AG09319 (cell line): Measurements from ENCODE around the gene SV2C.

Source experiments
- DNase-seq: peaks from one replicate; pipeline ENCODE4 v3.0.0-alpha.2; 2010; ENCODE audit warnings: low read depth; ENCODE audit errors: extremely low read depth
- TF ChIP-seq, protein P1 (sequence below): IDR thresholded peaks from 2 replicates; pipeline ENCODE4 v1.5.1; 2011; ENCODE audit warnings: low read depth, mild to moderate bottlenecking, inconsistent platforms, low read length, moderate library complexity

Gene SV2C

DNA sequence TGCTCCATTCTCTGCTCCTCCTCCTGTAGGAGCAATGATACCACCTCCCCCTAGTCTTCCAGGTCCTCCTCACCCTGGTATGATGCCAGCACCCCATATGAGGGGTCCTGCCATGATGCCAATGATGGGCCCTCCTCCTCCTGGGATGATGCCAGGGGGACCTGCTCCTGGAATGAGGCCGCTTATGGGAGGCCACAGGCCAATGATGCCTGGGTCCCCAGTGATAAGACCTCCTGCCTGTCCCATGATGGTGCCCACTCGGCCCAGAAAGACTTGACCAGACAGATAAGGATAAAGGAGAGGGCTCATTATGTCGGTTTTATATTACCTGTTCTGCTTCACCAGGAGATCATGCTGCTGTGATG is 293.7 kb downstream of the SV2C start:
- TF ChIP-seq, protein P1, sequence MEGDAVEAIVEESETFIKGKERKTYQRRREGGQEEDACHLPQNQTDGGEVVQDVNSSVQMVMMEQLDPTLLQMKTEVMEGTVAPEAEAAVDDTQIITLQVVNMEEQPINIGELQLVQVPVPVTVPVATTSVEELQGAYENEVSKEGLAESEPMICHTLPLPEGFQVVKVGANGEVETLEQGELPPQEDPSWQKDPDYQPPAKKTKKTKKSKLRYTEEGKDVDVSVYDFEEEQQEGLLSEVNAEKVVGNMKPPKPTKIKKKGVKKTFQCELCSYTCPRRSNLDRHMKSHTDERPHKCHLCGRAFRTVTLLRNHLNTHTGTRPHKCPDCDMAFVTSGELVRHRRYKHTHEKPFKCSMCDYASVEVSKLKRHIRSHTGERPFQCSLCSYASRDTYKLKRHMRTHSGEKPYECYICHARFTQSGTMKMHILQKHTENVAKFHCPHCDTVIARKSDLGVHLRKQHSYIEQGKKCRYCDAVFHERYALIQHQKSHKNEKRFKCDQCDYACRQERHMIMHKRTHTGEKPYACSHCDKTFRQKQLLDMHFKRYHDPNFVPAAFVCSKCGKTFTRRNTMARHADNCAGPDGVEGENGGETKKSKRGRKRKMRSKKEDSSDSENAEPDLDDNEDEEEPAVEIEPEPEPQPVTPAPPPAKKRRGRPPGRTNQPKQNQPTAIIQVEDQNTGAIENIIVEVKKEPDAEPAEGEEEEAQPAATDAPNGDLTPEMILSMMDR, result no peak
- no peak for DNase-seq

DNA sequence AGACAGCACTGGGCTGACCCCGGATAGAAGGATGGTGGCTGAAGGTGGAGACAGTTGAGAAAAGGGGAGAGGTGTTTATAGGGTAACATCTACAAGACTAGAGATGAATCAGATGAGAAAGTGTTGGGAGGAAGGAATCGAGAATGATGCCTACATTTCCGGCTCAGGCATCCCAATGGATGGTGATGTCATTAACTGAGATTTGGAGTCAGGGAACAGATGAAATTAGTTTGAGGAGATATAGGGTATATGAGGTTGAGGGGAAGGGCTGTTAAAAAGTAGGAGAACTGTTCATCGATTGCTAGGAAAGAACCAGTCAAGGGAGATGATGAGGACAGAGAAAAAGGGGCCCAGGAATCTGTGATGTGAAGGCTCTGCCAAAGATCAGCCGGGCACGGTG is 295.2 kb downstream of the SV2C start:
- no peak for DNase-seq
- TF ChIP-seq, protein P1, result no peak

DNA sequence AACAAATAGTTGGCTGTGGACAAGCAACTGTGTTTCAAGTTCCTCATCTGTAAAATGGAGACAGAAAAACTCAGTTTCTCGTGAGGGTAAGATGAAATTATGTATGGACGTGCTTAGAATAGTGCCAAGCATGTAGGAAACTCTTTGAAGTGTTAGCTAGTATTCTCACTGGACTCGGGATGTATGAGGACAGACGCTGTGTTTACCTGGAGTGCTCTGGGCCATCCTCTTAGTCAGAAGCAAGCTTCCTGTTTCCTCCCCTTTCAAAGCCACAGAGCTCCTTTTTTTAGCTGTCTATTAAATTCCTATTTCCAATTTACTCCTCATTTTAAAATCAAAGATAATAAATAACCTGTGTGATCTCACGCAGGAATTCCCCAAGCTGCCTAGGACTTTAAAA is 296.1 kb downstream of the SV2C start:
- TF ChIP-seq, protein P1, result no peak
- no peak for DNase-seq

DNA sequence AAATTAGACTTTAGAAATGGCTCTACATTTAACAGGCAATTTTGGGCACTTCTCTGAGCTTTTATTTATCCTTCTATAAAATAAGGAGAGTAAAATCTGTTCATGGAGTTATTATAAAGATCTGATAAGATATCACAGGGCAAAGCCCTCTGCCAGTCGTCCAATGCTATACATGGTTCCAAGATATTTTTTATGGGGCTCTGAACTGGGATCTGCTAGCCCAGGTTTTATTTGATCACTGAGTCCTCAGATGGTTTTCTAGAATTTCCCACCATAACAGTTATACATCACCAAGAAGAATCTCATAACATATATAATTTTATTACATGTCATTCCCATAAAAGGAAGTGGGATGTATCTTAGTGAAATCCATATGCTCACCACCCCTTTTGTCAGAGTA is 296.7 kb downstream of the SV2C start:
- TF ChIP-seq, protein P1, result no peak
- no peak for DNase-seq

DNA sequence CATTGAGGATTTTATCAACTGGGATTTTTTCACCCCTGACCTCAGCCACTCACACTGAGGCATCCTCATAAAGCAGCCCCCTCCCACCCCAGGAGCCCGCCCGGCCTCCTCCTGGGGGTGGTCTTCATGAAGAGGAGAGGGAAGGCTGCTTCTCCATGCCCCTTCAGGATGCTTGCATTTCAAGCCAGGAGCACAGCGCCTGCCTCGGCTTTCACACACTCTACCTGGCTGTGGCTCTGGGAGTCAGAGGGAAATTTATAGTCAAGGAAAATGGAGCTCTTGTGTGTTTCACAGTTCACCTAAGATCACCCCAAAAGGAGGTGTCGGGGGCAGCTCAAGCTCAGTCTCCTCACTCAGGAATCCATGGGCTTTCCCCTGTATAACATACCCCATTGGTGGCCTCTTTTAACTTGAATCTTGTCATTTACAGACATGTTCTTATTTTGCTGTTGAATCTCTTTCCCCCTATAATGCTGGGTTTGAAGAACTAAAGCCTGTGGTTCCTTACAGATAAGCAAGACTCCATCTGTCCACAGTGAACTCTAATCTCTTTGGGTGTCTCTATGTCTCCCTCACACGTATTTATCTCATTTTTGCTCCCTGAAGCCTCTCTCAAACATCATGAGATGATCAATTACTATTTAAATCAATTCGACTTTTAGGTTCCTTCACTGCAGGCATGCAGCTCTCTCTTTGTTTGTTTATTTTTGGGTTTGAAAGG is 297.3 kb downstream of the SV2C start:
- DNase-seq, result no peak
- TF ChIP-seq, protein P1, result no peak

DNA sequence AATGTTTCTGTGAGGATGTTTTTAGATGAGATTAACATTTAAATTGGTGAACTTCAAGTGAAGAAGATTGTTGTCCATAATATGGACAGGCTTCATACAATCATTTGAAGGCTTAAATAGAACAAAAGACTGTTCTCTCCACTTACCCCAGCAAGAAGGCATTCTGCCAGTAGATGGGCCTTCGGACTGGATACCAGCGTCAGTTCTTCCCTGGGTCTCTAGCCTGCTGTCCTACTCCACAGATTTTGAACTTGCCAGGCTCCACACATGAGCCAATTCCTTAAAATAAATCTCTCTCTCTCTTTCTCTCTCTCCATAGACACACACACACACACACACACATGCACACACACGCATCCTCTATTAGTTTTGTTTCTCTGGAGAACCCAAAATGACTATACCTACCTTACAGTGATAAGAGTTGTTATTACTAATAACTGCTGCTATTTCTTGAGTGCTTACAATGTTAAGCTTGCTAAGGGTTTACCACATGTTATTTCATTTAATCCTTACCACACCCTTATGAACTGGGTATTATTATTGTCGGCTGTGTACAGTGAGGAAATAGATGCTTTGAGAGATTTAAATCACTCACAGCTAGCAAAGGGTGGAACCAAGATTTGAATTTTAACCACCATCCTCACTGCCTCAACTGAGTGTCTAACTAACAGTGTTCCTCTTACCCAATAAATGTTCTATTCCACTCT is 300.1 kb downstream of the SV2C start:
- TF ChIP-seq, protein P1, result no peak
- no peak for DNase-seq

DNA sequence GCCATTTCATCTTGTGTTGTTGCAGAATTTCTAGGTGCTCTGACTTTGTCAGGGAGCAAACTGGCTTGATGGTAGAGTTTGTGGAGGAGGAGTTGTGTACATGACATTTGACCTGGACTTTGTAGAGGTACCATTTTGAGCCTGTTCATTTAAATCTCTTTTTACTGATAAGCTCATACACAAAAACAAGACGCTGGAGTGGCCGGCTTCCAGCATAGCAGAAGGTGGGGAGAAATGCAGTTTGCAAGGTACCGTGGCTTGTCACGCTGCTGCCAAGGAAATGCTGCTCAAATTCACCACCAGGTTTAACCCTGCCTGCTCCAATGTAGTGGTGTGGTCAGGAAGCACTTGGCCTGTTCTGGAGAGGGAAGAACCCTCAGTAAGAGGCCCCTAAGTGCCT is 301.0 kb downstream of the SV2C start:
- no peak for DNase-seq
- TF ChIP-seq, protein P1, result no peak
